Tibial nerve (tissue), 4 donors: ENCODE measurements around the gene RAPGEF5. TPM values are rescaled to one million over a fixed set of nuclear protein-coding genes. Genes with fewer than 3 reads are reported as not detected.

Experiments used
- DNase-seq, 2 donors: peaks; one replicate each; pipeline ENCODE4 v3.0.0-alpha.2; 2019; ENCODE audit warnings: low spot score in 2 of 2
- H3K27ac ChIP-seq, 4 donors: fragments of 200-600 bp; sonication (generic) in 3 of 4; one replicate each; pipeline ENCODE4 v1.5.1; 2017 to 2019; ENCODE audit warnings: mild to moderate bottlenecking in 1 of 4
- H3K27me3 ChIP-seq, 2 donors: fragments of 200-600 bp; sonication (generic) in 1 of 2; one replicate each; pipeline versions ENCODE4 v1.5.1 to v1.6.0; 2017 to 2019
- H3K36me3 ChIP-seq, 3 donors: fragments of 200-600 bp; sonication (generic); one replicate each; pipeline ENCODE4 v1.5.1; 2018 to 2019
- H3K4me1 ChIP-seq, 4 donors: fragments of 200-600 bp; sonication (generic) in 3 of 4; one replicate each; pipeline ENCODE4 v1.5.1; 2017 to 2019
- H3K4me3 ChIP-seq, 4 donors: fragments of 200-600 bp; sonication (generic) in 3 of 4; one replicate each; pipeline ENCODE4 v1.5.1; 2017 to 2019; ENCODE audit warnings: mild to moderate bottlenecking in 1 of 4, moderate library complexity in 1 of 4
- H3K9me3 ChIP-seq, 4 donors: fragments of 200-600 bp; sonication (generic) in 3 of 4; one replicate each; pipeline ENCODE4 v1.5.1; 2017 to 2019
- EP300 ChIP-seq, 2 donors: sonication (generic); formaldehyde crosslinking; IDR thresholded peaks; one replicate each; pipeline ENCODE4 v1.6.1; 2017; ENCODE audit warnings: antibody characterized with exemption in 2 of 2, mild to moderate bottlenecking in 1 of 2
- POLR2A ChIP-seq, 2 donors: fragments of 450-650 bp; IDR thresholded peaks; one replicate each; pipeline ENCODE4 v1.6.1; 2017; ENCODE audit warnings: antibody characterized with exemption in 2 of 2, mild to moderate bottlenecking in 2 of 2, moderate library complexity in 2 of 2
- WGBS, 2 donors: methylation state at CpG; one replicate each; pipeline ENCODE4 v1.1.5; 2018; 5-methylcytosine and 5-hydroxymethylcytosine counted together
- total RNA-seq, 4 donors: library from RNA; depleted of rRNA; stranded (reverse); fragments of >200 nt; gene quantifications; one replicate each; pipeline ENCODE4 v1.1.0, GENCODE V29; 2016
- TF ChIP-seq, protein P1 (sequence below), 5 experiments: fragments of 200-600 bp in 3 of 5; fragments of 450-650 bp in 2 of 5; sonication (generic) in 3 of 5; IDR thresholded peaks; one replicate each; pipeline ENCODE4 v1.5.1; 2016 to 2019; ENCODE audit warnings: antibody characterized with exemption in 5 of 5, mild to moderate bottlenecking in 3 of 5, moderate library complexity in 2 of 5

Gene RAPGEF5
- total RNA-seq, 4 donors from 2014 or later = 63.3 to 121 (median 76.9) TPM

DNA sequence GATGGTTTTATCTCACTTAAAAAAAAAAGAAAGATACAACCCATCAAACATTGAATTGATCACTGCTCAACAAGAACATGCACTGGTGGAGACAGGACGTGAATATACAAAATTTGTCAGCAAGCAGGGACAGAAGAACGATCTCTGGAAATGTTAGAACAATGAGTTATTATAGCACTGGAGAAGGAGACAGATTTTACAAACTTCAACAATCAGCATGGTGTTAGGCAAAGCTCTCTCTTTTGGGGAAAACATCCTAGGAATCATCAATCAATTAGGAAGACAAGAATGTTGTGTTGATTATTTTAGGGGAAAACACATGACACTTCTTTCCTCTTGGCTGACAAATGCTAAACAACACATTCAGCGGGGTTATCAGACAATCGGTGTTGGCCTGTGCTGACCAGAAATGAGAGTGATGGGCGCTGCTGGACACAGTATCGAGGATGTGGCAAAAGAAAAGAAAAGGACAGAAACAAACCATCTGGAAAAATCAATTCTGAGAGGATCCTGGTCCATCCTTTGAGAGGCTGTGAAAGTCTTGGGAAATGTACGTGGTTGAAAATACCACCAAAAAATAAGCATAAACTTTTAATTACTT is 103.9 kb downstream of the RAPGEF5 start:
- WGBS, 2 donors = 49 to 58% methylated on average over 7 of the region's 7 CpGs
- peak overlapping the region in 2 of 4 donors; percentile 5 to 59 for H3K27ac ChIP-seq
- no peak overlapping the region for H3K4me3 ChIP-seq
- TF ChIP-seq EP300 (IDR thresholded peaks at IDR 0.05) (no peak), POLR2A (IDR thresholded peaks at IDR 0.05) (no peak)
- TF ChIP-seq, protein P1, sequence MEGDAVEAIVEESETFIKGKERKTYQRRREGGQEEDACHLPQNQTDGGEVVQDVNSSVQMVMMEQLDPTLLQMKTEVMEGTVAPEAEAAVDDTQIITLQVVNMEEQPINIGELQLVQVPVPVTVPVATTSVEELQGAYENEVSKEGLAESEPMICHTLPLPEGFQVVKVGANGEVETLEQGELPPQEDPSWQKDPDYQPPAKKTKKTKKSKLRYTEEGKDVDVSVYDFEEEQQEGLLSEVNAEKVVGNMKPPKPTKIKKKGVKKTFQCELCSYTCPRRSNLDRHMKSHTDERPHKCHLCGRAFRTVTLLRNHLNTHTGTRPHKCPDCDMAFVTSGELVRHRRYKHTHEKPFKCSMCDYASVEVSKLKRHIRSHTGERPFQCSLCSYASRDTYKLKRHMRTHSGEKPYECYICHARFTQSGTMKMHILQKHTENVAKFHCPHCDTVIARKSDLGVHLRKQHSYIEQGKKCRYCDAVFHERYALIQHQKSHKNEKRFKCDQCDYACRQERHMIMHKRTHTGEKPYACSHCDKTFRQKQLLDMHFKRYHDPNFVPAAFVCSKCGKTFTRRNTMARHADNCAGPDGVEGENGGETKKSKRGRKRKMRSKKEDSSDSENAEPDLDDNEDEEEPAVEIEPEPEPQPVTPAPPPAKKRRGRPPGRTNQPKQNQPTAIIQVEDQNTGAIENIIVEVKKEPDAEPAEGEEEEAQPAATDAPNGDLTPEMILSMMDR (IDR thresholded peaks at IDR 0.05) = no peak
- peaks cover 0 to 18% (median 1%) of the 10 kb centered on the region in 4 donors for H3K4me1 ChIP-seq
- H3K36me3 ChIP-seq = no peaks in the 10 kb centered on the region
- no peaks in the 10 kb centered on the region for H3K27me3 ChIP-seq
- no peaks in the 10 kb centered on the region for H3K9me3 ChIP-seq
- DNase-seq = no peak

DNA sequence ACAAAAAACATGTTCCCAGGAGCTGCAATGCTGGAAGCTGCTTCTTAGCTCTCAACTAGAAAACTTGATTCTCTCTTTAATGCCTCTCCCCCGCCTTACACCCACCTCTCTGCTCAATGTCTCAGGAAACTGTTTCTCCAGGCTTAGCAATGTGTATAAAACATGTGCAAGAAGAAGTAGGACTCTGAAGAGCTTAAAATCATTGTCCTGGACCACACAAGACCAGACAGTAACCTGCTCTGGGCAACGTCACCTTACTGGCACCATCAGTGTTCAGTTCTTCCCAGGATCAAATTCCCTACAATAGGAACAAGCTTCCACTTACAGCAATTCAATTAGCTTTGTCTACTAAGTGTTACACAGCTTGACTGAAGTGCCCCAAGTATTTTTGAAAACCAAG is 104.9 kb downstream of the RAPGEF5 start:
- no peak for TF ChIP-seq EP300 (IDR thresholded peaks at IDR 0.05)
- TF ChIP-seq POLR2A (IDR thresholded peaks at IDR 0.05) = no peak
- TF ChIP-seq, protein P1 (IDR thresholded peaks at IDR 0.05) = no peak
- peaks cover 0 to 18% (median 1%) of the 10 kb centered on the region in 4 donors for H3K4me1 ChIP-seq
- DNase-seq = no peak

DNA sequence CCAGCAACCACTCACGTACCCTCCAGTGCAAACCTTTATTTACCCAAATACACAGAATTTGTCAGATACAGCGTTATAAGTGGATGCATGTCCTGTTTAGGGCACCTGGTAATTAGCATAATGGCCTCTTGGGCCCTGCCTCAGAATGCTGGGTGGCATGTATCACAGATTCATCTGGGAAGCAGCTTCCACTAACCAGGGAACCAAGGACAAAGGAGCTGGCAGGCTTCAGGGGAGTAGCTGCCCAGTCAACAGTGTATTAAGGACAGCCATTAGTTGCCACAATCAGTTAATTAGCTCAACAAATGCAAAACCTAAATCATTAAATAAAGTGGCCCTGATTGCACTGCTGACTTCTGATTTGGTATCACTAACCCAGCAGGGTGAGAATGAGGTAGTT is 105.7 kb downstream of the RAPGEF5 start:
- H3K36me3 ChIP-seq = no peaks in the 10 kb centered on the region
- no peak overlapping the region for H3K4me3 ChIP-seq
- no peak for TF ChIP-seq POLR2A (IDR thresholded peaks at IDR 0.05)
- no peak for TF ChIP-seq EP300 (IDR thresholded peaks at IDR 0.05)
- TF ChIP-seq, protein P1 (IDR thresholded peaks at IDR 0.05) = no peak
- peaks cover 0 to 16% (median 1%) of the 10 kb centered on the region in 4 donors for H3K4me1 ChIP-seq
- WGBS, 2 donors = 91 to 98% methylated on average over 2 of the region's 2 CpGs
- no peak overlapping the region for H3K27ac ChIP-seq
- DNase-seq = no peak
- peaks cover 0 to 6% (median 1%) of the 10 kb centered on the region in 4 donors for H3K9me3 ChIP-seq
- H3K27me3 ChIP-seq = no peaks in the 10 kb centered on the region

More for the DNA sequence above, 104.9 kb downstream of the RAPGEF5 start:
- Histone ChIP-seq H3K27me3 (no peaks in the 10 kb centered on the region), H3K27ac (peak overlapping the region in 2 of 4 donors; percentile 8 to 20), H3K9me3 (no peaks in the 10 kb centered on the region), H3K4me3 (no peak overlapping the region), H3K36me3 (no peaks in the 10 kb centered on the region)
- WGBS, 2 donors = 88 to 91% methylated on average over 2 of the region's 2 CpGs

DNA sequence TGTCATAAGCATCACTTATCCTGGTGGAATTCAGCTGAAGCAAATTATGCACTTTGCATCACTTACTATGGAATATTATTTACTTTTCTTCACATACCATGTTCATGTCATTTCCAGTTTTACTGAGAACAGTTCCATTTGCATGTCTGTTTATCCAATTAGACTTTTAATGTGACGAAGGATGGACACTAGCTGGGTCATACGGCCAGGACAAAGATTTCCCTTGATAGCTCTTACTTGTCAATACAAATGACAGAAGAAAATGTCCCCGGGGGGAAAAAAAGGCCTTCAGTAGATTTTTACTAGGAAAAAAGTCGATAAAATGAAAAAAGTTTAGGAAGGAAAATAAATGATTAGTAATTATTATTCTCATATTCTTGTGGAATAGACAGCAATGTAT is 106.6 kb downstream of the RAPGEF5 start:
- H3K27me3 ChIP-seq = no peaks in the 10 kb centered on the region
- H3K36me3 ChIP-seq = no peaks in the 10 kb centered on the region
- no peak for TF ChIP-seq POLR2A (IDR thresholded peaks at IDR 0.05)
- TF ChIP-seq EP300 (IDR thresholded peaks at IDR 0.05) = no peak
- TF ChIP-seq, protein P1 (IDR thresholded peaks at IDR 0.05) = no peak
- no peak overlapping the region for H3K27ac ChIP-seq
- 59 to 61% methylated on average over 4 of the region's 4 CpGs for WGBS, 2 donors
- no peak for DNase-seq
- peaks cover 0 to 10% (median 3%) of the 10 kb centered on the region in 4 donors for H3K9me3 ChIP-seq
- no peak overlapping the region for H3K4me3 ChIP-seq
- peaks cover 0 to 8% (median 1%) of the 10 kb centered on the region in 4 donors for H3K4me1 ChIP-seq

DNA sequence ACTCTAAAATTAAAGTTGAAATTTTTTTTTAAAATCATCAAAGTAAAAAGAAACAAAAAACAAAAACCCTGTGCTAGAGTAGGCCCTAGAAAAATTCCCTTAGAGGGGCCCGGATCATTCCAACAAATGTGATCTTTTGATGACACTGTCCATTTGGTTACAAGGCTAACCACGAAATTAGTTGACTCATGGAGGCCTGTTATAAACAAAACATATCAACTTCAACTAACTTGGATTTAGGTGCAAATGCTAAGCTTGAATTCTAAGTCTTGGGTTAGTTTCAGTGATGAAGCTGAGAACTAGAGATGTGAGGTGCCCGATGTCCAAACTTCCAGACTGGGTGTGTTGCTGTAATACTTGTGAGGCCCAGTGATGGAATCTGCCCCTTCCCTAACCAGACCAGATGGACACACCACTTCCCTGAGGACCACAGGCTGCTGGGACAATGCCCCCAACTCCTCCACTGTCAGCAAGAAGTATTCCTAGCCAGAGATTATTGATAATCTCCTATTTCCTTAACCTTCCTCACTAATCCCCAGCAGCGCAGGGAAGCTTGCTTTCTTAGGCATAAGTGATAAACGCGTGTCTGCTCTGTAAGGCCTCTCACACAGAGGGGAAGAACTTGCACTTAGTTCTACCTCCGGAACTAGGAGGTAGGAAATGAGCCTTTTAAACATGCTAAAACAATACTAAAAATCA is 108.7 kb downstream of the RAPGEF5 start:
- H3K27me3 ChIP-seq = no peaks in the 10 kb centered on the region
- H3K4me1 ChIP-seq = peaks cover 0 to 8% (median 1%) of the 10 kb centered on the region in 4 donors
- 84 to 89% methylated on average over 7 of the region's 7 CpGs for WGBS, 2 donors
- no peak overlapping the region for H3K4me3 ChIP-seq
- no peaks in the 10 kb centered on the region for H3K36me3 ChIP-seq
- DNase-seq = no peak
- no peak overlapping the region for H3K27ac ChIP-seq
- TF ChIP-seq POLR2A (IDR thresholded peaks at IDR 0.05) = no peak
- H3K9me3 ChIP-seq = peaks cover 0 to 10% (median 3%) of the 10 kb centered on the region in 4 donors
